ENCODE results near the gene CCL3. TPM values are rescaled to one million over a fixed set of nuclear protein-coding genes. Genes with fewer than 3 reads are reported as not detected.
"Not testable (repeated sequence)": the region's sequence is repeated elsewhere in the genome, so short reads cannot be mapped to it uniquely, and the experiment has no call there.

CCL3 gene
- polyA plus RNA-seq, 3 donors = 161 to 328 (median 190) TPM

DNA sequence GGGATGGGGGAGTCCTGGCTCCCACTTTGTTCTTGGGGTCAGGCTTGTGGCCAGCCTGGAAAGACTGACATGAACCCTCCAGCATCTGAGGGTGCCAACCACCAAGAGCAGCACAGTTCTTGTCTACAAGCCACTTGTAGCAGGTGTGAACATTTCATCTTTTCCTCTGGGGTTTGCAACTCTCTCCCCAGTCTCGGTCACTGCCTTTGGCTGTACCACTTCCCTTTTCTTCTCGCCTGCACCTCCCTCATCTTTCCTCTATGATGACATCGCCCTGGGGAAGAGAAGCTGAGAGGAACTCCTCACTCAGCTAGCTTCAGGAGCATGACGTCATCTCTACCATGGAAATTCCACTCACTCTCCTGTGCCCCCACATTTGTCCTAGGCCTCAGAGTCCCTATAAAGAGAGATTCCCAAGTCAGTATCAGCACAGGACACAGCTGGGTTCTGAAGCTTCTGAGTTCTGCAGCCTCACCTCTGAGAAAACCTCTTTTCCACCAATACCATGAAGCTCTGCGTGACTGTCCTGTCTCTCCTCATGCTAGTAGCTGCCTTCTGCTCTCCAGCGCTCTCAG, 13.5 kb upstream of the CCL3 start, which contains the start of gene CCL4:
Gene CCL4, plus strand, starts transcription at position 427 of the 575 bp plus-strand sequence. Its CDS starts 79 bp downstream, at position 506.
- H3K4me2 ChIP-seq (replicated peaks; ENCODE audit: extremely low read depth, low read length, poor library complexity, severe bottlenecking) = peak within 1 kb of the TSS; percentile 21
- H3K9me3 ChIP-seq (replicated peaks in 1 of 2; ENCODE audit: control insufficient read depth in 1 of 2, insufficient read depth in 1 of 2, low read length in 2 of 2); H3K79me2 ChIP-seq (ENCODE audit: insufficient read depth, low read length); H3K9ac ChIP-seq (ENCODE audit: insufficient read depth, low read length, poor library complexity, severe bottlenecking); H3K36me3 ChIP-seq (replicated peaks in 1 of 2; ENCODE audit: control insufficient read depth in 1 of 2, insufficient read depth in 2 of 2, low read length in 2 of 2); H2AFZ ChIP-seq (ENCODE audit: insufficient read depth, low read depth, low read length, poor library complexity, severe bottlenecking); H3K36me3 Mint-ChIP-seq; H4K20me1 ChIP-seq (ENCODE audit: insufficient read depth, low read length); intact Hi-C loops (cut with micrococcal nuclease); H3K27me3 Mint-ChIP-seq (ENCODE audit: low read depth in 3 of 3); H3K4me3 ChIP-seq (replicated peaks in 1 of 3; ENCODE audit: low read depth in 2 of 3, low read length in 3 of 3); H3K27me3 ChIP-seq (ENCODE audit: control insufficient read depth in 2 of 2, insufficient read depth in 2 of 2, low read length in 2 of 2); H3K9me3 Mint-ChIP-seq: not testable (repeated sequence)
- Mint-ChIP-seq H3K4me3 (peak within 1 kb of the TSS; percentile 53 to 67), H3K27ac (peak within 1 kb of the TSS; percentile 81 to 96 (median 91)), H3K4me1 (peaks cover 57% of the 10 kb centered on the region)
- H3K4me1 ChIP-seq (ENCODE audit: control insufficient read depth in 1 of 2, insufficient read depth in 2 of 2, low read length in 2 of 2) = peaks cover 62 to 63% of the 10 kb centered on the region in 2 donors
- H3K27ac ChIP-seq (ENCODE audit: low read depth in 1 of 2, low read length in 2 of 2) = peak within 1 kb of the TSS; percentile 39 to 48
- 67% methylated on average over 1 of the region's 6 CpGs for WGBS (ENCODE audit: insufficient coverage)
- DNase-seq = peak; percentile 59 to 96 (median 84)

DNA sequence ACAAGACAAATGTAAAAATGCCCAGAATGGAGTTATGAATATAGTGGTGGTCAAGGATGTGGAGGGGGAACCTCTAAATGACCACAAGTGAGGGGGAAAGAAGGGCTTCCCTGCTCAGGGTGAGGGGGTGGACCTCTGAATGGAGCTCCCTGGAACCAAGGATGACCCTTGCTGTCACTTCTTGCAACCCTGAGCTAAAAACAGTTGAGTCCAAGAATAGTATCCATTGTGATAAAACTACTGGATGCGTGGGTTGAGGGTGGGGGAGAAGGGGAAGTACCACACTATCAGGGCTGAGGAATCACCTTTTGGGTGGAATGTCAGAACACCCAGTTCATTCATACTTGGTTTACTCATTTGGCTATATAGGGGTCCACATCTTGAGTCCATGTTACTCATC, 9.1 kb upstream of the CCL3 start:
- H3K9me3 Mint-ChIP-seq; H3K36me3 Mint-ChIP-seq; H3K79me2 ChIP-seq (ENCODE audit: insufficient read depth, low read length); H3K36me3 ChIP-seq (replicated peaks in 1 of 2; ENCODE audit: control insufficient read depth in 1 of 2, insufficient read depth in 2 of 2, low read length in 2 of 2); H2AFZ ChIP-seq (ENCODE audit: insufficient read depth, low read depth, low read length, poor library complexity, severe bottlenecking); H3K4me2 ChIP-seq (replicated peaks; ENCODE audit: extremely low read depth, low read length, poor library complexity, severe bottlenecking); H3K27ac ChIP-seq (ENCODE audit: low read depth in 1 of 2, low read length in 2 of 2); H3K9ac ChIP-seq (ENCODE audit: insufficient read depth, low read length, poor library complexity, severe bottlenecking); H4K20me1 ChIP-seq (ENCODE audit: insufficient read depth, low read length); intact Hi-C loops (cut with micrococcal nuclease); H3K4me3 Mint-ChIP-seq; DNase-seq; H3K4me3 ChIP-seq (replicated peaks in 1 of 3; ENCODE audit: low read depth in 2 of 3, low read length in 3 of 3); H3K9me3 ChIP-seq (replicated peaks in 1 of 2; ENCODE audit: control insufficient read depth in 1 of 2, insufficient read depth in 1 of 2, low read length in 2 of 2); H3K27me3 ChIP-seq (ENCODE audit: control insufficient read depth in 2 of 2, insufficient read depth in 2 of 2, low read length in 2 of 2); H3K27me3 Mint-ChIP-seq (ENCODE audit: low read depth in 3 of 3): not testable (repeated sequence)
- peaks cover 18 to 20% of the 10 kb centered on the region in 2 donors for H3K4me1 ChIP-seq (ENCODE audit: control insufficient read depth in 1 of 2, insufficient read depth in 2 of 2, low read length in 2 of 2)
- H3K27ac Mint-ChIP-seq = peak overlapping the region in 1 of 7 donors; percentile 78
- peaks cover 19% of the 10 kb centered on the region for H3K4me1 Mint-ChIP-seq
- WGBS (ENCODE audit: insufficient coverage) = no CpG with 5 or more reads among the region's 1 CpG

GRCh38 chr17:36095992-36096391, 6.0 kb upstream of the CCL3 start:
- no peak for DNase-seq
- Mint-ChIP-seq H3K27ac (no peak overlapping the region), H3K27me3 (ENCODE audit: low read depth in 3 of 3) (peaks cover 2 to 3% (median 3%) of the 10 kb centered on the region in 3 donors), H3K9me3 (peaks cover 0 to 2% (median 0%) of the 10 kb centered on the region in 7 donors), H3K4me3 (no peak overlapping the region), H3K36me3 (no peaks in the 10 kb centered on the region), H3K4me1 (peaks cover 24% of the 10 kb centered on the region)
- TF ChIP-seq, protein P1, sequence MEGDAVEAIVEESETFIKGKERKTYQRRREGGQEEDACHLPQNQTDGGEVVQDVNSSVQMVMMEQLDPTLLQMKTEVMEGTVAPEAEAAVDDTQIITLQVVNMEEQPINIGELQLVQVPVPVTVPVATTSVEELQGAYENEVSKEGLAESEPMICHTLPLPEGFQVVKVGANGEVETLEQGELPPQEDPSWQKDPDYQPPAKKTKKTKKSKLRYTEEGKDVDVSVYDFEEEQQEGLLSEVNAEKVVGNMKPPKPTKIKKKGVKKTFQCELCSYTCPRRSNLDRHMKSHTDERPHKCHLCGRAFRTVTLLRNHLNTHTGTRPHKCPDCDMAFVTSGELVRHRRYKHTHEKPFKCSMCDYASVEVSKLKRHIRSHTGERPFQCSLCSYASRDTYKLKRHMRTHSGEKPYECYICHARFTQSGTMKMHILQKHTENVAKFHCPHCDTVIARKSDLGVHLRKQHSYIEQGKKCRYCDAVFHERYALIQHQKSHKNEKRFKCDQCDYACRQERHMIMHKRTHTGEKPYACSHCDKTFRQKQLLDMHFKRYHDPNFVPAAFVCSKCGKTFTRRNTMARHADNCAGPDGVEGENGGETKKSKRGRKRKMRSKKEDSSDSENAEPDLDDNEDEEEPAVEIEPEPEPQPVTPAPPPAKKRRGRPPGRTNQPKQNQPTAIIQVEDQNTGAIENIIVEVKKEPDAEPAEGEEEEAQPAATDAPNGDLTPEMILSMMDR (IDR thresholded peaks at IDR 0.05) = no peak
- Histone ChIP-seq H2AFZ (ENCODE audit: insufficient read depth, low read depth, low read length, poor library complexity, severe bottlenecking) (no peak overlapping the region), H3K4me3 (replicated peaks in 1 of 3; ENCODE audit: low read depth in 2 of 3, low read length in 3 of 3) (no peak overlapping the region), H3K4me2 (replicated peaks; ENCODE audit: extremely low read depth, low read length, poor library complexity, severe bottlenecking) (no peak overlapping the region), H3K9ac (ENCODE audit: insufficient read depth, low read length, poor library complexity, severe bottlenecking) (no peak overlapping the region), H3K79me2 (ENCODE audit: insufficient read depth, low read length) (no peaks in the 10 kb centered on the region), H3K9me3 (replicated peaks in 1 of 2; ENCODE audit: control insufficient read depth in 1 of 2, insufficient read depth in 1 of 2, low read length in 2 of 2) (no peaks in the 10 kb centered on the region), H3K4me1 (ENCODE audit: control insufficient read depth in 1 of 2, insufficient read depth in 2 of 2, low read length in 2 of 2) (peaks cover 10 to 20% of the 10 kb centered on the region in 2 donors), H3K36me3 (replicated peaks in 1 of 2; ENCODE audit: control insufficient read depth in 1 of 2, insufficient read depth in 2 of 2, low read length in 2 of 2) (no peaks in the 10 kb centered on the region), H4K20me1 (ENCODE audit: insufficient read depth, low read length) (no peaks in the 10 kb centered on the region), H3K27me3 (ENCODE audit: control insufficient read depth in 2 of 2, insufficient read depth in 2 of 2, low read length in 2 of 2) (no peaks in the 10 kb centered on the region), H3K27ac (ENCODE audit: low read depth in 1 of 2, low read length in 2 of 2) (no peak overlapping the region)
- intact Hi-C loops (cut with micrococcal nuclease) = no loop called here
- WGBS (ENCODE audit: insufficient coverage) = 100% methylated on average over 1 of the region's 1 CpG
